Right lobe of liver (tissue), 6 donors: Measurements from ENCODE around the gene NRSN1. TPM values are rescaled to one million over a fixed set of nuclear protein-coding genes. Genes with fewer than 3 reads are reported as not detected.

Experiments
- ATAC-seq, 4 donors: fragments of 200-7000 bp; cut with Tn5 transposase; one replicate each; pipeline ENCODE4 v1.9.1; 2020; ENCODE audit warnings: mild to moderate bottlenecking in 4 of 4, moderate library complexity in 4 of 4
- DNase-seq, 3 donors: peaks; one replicate each; pipeline ENCODE4 v3.0.0-alpha.2; 2020
- H3K27ac ChIP-seq, 3 donors: fragments of 200-600 bp; one replicate each; pipeline ENCODE4 v1.8.0; 2022
- H3K27me3 ChIP-seq, 2 donors: fragments of 200-600 bp; one replicate each; pipeline ENCODE4 v1.8.0; 2022
- H3K36me3 ChIP-seq, 4 donors: fragments of 200-600 bp; sonication (generic) in 1 of 4; one replicate each; pipeline versions ENCODE4 v1.5.1 to v1.8.0; 2017 to 2022; ENCODE audit warnings: control low read depth in 1 of 4
- H3K4me1 ChIP-seq, 4 donors: fragments of 200-600 bp; sonication (generic) in 1 of 4; one replicate each; pipeline versions ENCODE4 v1.5.1 to v1.8.0; 2017 to 2022; ENCODE audit warnings: control low read depth in 1 of 4
- H3K4me3 ChIP-seq, 3 donors: fragments of 200-600 bp; one replicate each; pipeline ENCODE4 v1.8.0; 2022
- H3K9me3 ChIP-seq, 4 donors: fragments of 200-600 bp; sonication (generic) in 1 of 4; one replicate each; pipeline versions ENCODE4 v1.5.1 to v1.8.0; 2017 to 2022; ENCODE audit warnings: control low read depth in 1 of 4
- CTCF ChIP-seq, 4 donors: fragments of 200-600 bp in 3 of 4; fragments of 450-650 bp in 1 of 4; IDR thresholded peaks; one replicate each; pipeline versions ENCODE4 v1.5.1 to v1.8.0; 2016 to 2022; ENCODE audit warnings: antibody characterized with exemption in 4 of 4, mild to moderate bottlenecking in 2 of 4
- POLR2A ChIP-seq: fragments of 450-650 bp; IDR thresholded peaks from one replicate; pipeline ENCODE4 v1.6.1; 2017; ENCODE audit warnings: antibody characterized with exemption, mild to moderate bottlenecking
- WGBS: methylation state at CpG from one replicate; pipeline ENCODE4 v1.1.6; 2018; ENCODE audit warnings: low coverage, low lambda C conversion rate; ENCODE audit not compliant: insufficient coverage; ENCODE audit errors: missing lambda C conversion rate; 5-methylcytosine and 5-hydroxymethylcytosine counted together
- intact Hi-C, 2 donors: fragments of 100-400 bp; cut with DNase I; formaldehyde crosslinking; loops; one replicate each; pipeline versions ENCODE4 v1.11.2 to v1.14.1; 2022
- total RNA-seq, 6 experiments: library from RNA; depleted of rRNA in 2 of 6; stranded (reverse); fragments of >200 nt in 2 of 6; fragmentation: NEBNext Ultra II Directional in 3 of 6; extraction: Animal tissue kit (Norgen Biotek cat#: 25700) in 3 of 6; gene quantifications; one replicate each; pipeline versions ENCODE4 v1.1.0 to v1.2.4, GENCODE V29; 2016 to 2023
- donor health status: DM: no; HTN: yes; CAD: no.
- donor health status: DM: no; HTN: no; CAD: no.
- donor health status: DM: no; HTN: no; CAD: no.
- donor health status: DM: no; HTN: yes; CAD: no.
- donor health status: DM: no; HTN: yes; CAD: no.

The NRSN1 gene
- total RNA-seq, 6 experiments from 2014 or later, result not detected

- no peaks in the 10 kb centered on the region for H3K27me3 ChIP-seq
- no peak for TF ChIP-seq POLR2A
- TF ChIP-seq CTCF (IDR thresholded peaks at IDR 0.05), result no peak
- WGBS, result 25% methylated on average over 1 of the region's 2 CpGs
- H3K4me1 ChIP-seq, result no peaks in the 10 kb centered on the region
- H3K9me3 ChIP-seq, result no peaks in the 10 kb centered on the region
- ATAC-seq (no peak), DNase-seq (no peak)
- H3K4me3 ChIP-seq, result no peak overlapping the region
- no peaks in the 10 kb centered on the region for H3K36me3 ChIP-seq
- intact Hi-C loops, result no loop called here
- H3K27ac ChIP-seq, result no peak overlapping the region
Observed at GRCh38 chr6:24089736-24090135, 36.3 kb upstream of the NRSN1 start.

GRCh38 chr6:24092407-24092806 lies 33.6 kb upstream of the NRSN1 start:
- 77% methylated on average over 2 of the region's 3 CpGs for WGBS
- no peak overlapping the region for H3K4me3 ChIP-seq
- intact Hi-C loops, result no loop called here
- no peaks in the 10 kb centered on the region for H3K9me3 ChIP-seq
- DNase-seq (no peak), ATAC-seq (no peak)
- no peak overlapping the region for H3K27ac ChIP-seq
- no peaks in the 10 kb centered on the region for H3K4me1 ChIP-seq
- no peaks in the 10 kb centered on the region for H3K27me3 ChIP-seq
- TF ChIP-seq POLR2A (no peak), CTCF (IDR thresholded peaks at IDR 0.05) (no peak)
- no peaks in the 10 kb centered on the region for H3K36me3 ChIP-seq

- 64% methylated on average over 4 of the region's 4 CpGs for WGBS
- DNase-seq (no peak), ATAC-seq (no peak)
- no peaks in the 10 kb centered on the region for H3K9me3 ChIP-seq
- no peaks in the 10 kb centered on the region for H3K36me3 ChIP-seq
- intact Hi-C loops, result no loop called here
- no peaks in the 10 kb centered on the region for H3K4me1 ChIP-seq
- TF ChIP-seq CTCF (IDR thresholded peaks at IDR 0.05), result no peak
- no peak for TF ChIP-seq POLR2A
- no peaks in the 10 kb centered on the region for H3K27me3 ChIP-seq
- no peak overlapping the region for H3K27ac ChIP-seq
- no peak overlapping the region for H3K4me3 ChIP-seq
Observed at GRCh38 chr6:24093381-24093780, 32.6 kb upstream of the NRSN1 start.

DNA sequence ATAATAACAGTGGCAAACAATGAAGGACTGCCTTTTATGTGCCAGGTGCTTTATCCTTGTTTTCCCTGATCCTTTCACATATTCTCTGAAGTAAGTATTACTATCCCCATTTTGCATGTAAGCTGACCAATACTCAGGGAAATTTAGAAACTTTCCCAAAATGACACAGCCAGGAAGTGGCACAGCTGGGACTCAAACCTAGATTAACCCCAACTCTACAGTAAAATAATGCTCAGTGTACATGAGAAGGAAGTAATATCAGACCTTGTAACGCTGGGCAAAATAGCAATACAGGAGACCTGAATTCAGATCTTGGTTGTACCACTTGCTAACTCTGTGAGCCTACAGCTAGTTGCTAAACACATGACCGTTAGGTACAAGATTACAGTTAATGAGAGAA lies 26.8 kb upstream of the NRSN1 start:
- no peaks in the 10 kb centered on the region for H3K36me3 ChIP-seq
- intact Hi-C loops, result no loop called here
- TF ChIP-seq CTCF (IDR thresholded peaks at IDR 0.05) (no peak), POLR2A (no peak)
- DNase-seq, result no peak
- no peak overlapping the region for H3K27ac ChIP-seq
- H3K27me3 ChIP-seq, result no peaks in the 10 kb centered on the region
- H3K4me3 ChIP-seq, result no peak overlapping the region
- H3K9me3 ChIP-seq, result no peaks in the 10 kb centered on the region
- no peaks in the 10 kb centered on the region for H3K4me1 ChIP-seq
- no peak for ATAC-seq
- WGBS, result 59% methylated on average over 2 of the region's 2 CpGs
